ENCODE data around the gene MBNL1.

The MBNL1 gene

DNA sequence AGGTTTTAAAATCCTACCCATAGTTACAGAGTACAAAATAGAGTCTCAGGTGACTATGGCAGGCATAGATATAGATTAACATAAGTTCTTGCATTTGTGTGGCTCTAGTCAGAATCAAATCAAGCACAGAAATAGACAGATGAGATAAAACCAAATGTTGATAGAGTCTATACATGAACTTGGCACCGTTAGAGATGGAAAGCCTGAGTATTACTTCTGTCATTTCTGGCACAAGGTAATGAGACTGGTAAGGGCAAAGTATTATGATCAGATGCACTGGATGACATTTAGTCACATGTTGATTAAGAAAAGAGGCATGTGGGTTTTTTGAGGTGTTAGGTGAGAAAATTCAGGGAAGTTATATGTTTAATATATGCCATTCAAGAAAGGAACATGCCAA is 219.7 kb downstream of the MBNL1 start:
- Histone ChIP-seq H3K27me3 (no peaks in the 10 kb centered on the region), H3K27ac (no peak overlapping the region), H3K4me1 (no peaks in the 10 kb centered on the region), H3K9me3 (no peaks in the 10 kb centered on the region), H3K36me3 (no peaks in the 10 kb centered on the region), H3K4me3 (no peak overlapping the region)
- TF ChIP-seq, protein P1, sequence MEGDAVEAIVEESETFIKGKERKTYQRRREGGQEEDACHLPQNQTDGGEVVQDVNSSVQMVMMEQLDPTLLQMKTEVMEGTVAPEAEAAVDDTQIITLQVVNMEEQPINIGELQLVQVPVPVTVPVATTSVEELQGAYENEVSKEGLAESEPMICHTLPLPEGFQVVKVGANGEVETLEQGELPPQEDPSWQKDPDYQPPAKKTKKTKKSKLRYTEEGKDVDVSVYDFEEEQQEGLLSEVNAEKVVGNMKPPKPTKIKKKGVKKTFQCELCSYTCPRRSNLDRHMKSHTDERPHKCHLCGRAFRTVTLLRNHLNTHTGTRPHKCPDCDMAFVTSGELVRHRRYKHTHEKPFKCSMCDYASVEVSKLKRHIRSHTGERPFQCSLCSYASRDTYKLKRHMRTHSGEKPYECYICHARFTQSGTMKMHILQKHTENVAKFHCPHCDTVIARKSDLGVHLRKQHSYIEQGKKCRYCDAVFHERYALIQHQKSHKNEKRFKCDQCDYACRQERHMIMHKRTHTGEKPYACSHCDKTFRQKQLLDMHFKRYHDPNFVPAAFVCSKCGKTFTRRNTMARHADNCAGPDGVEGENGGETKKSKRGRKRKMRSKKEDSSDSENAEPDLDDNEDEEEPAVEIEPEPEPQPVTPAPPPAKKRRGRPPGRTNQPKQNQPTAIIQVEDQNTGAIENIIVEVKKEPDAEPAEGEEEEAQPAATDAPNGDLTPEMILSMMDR (IDR thresholded peaks at IDR 0.05) = no peak
- intact Hi-C loops (cut with DNase I; ENCODE audit: low total_unique reads) = no loop called here
- no peak for DNase-seq

DNA sequence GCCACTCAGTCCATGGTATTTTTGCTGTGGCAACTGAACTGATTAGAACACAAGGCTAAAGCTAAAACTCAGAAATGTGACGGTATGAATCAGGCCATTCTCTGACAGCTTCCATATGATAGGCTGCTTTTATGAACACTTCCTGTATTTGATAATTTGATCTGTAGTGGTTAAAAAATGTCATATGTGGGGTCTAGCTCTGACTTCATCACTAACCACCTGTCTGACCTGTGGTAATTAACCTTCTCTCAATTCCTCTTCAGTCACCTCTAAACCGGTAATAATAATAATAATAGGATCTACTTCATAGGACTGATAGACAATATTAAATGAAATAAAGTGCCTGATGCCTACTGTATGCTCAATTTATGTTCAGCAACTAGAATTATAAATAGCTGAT is 223.2 kb downstream of the MBNL1 start:
- TF ChIP-seq, protein P1 (IDR thresholded peaks at IDR 0.05) = no peak
- Histone ChIP-seq H3K4me1 (no peaks in the 10 kb centered on the region), H3K27me3 (no peaks in the 10 kb centered on the region), H3K4me3 (no peak overlapping the region), H3K9me3 (no peaks in the 10 kb centered on the region), H3K27ac (no peak overlapping the region), H3K36me3 (no peaks in the 10 kb centered on the region)
- intact Hi-C loops (cut with DNase I; ENCODE audit: low total_unique reads) = no loop called here
- no peak for DNase-seq

DNA sequence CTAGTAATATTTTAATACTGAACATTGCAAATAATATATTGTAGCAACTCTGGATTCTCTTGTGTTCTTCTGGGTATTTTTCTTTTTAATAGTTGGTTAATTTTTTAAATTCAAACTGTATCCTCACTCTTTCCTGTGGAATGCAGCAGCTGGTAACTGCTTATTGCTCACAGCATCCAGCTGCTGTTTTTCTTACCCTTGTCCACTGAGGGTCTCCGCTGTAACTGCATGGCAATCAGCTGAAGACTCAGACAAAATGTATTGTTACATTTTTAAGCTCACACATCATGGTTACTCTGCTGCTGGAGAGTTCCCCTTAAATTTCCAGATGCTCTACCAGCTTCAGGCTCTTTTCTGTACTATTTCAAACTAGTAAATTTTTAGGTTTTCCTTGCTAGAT is 227.6 kb downstream of the MBNL1 start:
- Histone ChIP-seq H3K36me3 (no peaks in the 10 kb centered on the region), H3K27me3 (no peaks in the 10 kb centered on the region), H3K9me3 (no peaks in the 10 kb centered on the region), H3K27ac (no peak overlapping the region), H3K4me1 (no peaks in the 10 kb centered on the region), H3K4me3 (no peak overlapping the region)
- intact Hi-C loops (cut with DNase I; ENCODE audit: low total_unique reads) = no loop called here
- TF ChIP-seq, protein P1 (IDR thresholded peaks at IDR 0.05) = no peak
- no peak for DNase-seq

DNA sequence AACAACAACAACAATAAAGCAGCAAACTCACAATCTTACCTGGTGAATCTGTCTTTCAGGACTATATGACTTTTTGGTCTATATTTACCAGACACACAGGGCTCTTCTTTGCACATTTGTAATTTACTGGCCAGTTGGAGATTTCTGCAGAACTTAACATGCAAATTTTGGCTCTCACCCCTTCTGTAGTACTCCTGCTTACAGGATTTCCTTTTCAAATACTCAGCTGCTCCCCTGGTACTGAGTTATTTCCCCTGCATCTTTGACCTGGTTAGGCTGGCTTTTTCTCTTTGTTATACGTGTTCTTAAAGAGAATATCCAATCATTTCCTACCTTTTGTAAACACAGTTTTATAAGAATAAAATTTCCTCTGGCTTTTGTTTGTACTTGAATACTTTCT is 228.0 kb downstream of the MBNL1 start:
- no peaks in the 10 kb centered on the region for H3K36me3 ChIP-seq
- intact Hi-C loops (cut with DNase I; ENCODE audit: low total_unique reads) = no loop called here
- H3K27ac ChIP-seq = peak overlapping the region in 1 of 2 donors; percentile 51
- TF ChIP-seq, protein P1 (IDR thresholded peaks at IDR 0.05) = no peak
- DNase-seq = no peak
- H3K27me3 ChIP-seq = no peaks in the 10 kb centered on the region
- H3K9me3 ChIP-seq = no peaks in the 10 kb centered on the region
- no peak overlapping the region for H3K4me3 ChIP-seq
- no peaks in the 10 kb centered on the region for H3K4me1 ChIP-seq

DNA sequence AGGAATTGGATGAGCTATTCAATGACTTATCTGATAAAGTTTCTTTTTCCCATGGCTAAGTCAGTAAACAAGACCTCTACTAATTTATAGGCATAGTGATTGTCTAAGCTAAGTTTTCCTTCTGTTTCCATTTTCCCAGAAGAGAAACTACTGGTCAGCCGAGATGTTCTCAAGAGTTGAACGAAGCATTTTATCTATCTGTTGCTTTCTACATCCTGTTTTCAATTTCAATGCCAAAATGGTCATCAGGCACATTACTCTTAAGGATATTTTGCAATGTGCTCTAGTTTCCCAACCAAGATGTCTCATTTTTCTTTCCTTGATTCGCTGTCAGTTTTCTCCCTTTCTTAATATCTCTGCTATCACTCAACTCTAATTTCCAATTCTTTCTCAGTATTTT is 228.7 kb downstream of the MBNL1 start:
- TF ChIP-seq, protein P1 (IDR thresholded peaks at IDR 0.05) = no peak
- H3K27me3 ChIP-seq = no peaks in the 10 kb centered on the region
- intact Hi-C loops (cut with DNase I; ENCODE audit: low total_unique reads) = no loop called here
- DNase-seq = no peak
- H3K4me1 ChIP-seq = no peaks in the 10 kb centered on the region
- H3K9me3 ChIP-seq = no peaks in the 10 kb centered on the region
- no peak overlapping the region for H3K4me3 ChIP-seq
- no peaks in the 10 kb centered on the region for H3K36me3 ChIP-seq
- peak overlapping the region; percentile 36 to 51 for H3K27ac ChIP-seq

DNA sequence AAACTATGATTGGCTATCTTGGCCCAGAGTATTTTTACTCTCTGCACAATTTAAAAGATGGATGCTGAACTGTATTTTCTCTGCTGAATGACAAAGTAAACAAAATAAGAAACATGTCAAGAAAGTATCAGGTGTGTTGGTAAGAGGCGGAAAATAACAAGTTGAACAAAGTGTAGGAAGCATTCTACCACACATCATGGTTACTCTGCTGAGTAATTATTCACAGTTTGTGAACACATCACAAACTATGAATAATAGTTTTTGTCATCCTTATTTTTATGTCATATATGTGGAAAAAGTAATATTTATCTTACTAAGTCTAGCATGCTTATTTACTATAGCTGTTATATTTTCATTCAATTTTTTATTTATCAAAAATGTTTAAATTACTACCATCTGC is 229.2 kb downstream of the MBNL1 start:
- Histone ChIP-seq H3K36me3 (no peaks in the 10 kb centered on the region), H3K27ac (no peak overlapping the region), H3K9me3 (no peaks in the 10 kb centered on the region), H3K27me3 (no peaks in the 10 kb centered on the region), H3K4me1 (no peaks in the 10 kb centered on the region), H3K4me3 (no peak overlapping the region)
- no peak for DNase-seq
- intact Hi-C loops (cut with DNase I; ENCODE audit: low total_unique reads) = no loop called here
- TF ChIP-seq, protein P1 (IDR thresholded peaks at IDR 0.05) = no peak
